PC-9 (cell line): ENCODE measurements around the gene CTNNBL1. TPM values are rescaled to one million over a fixed set of nuclear protein-coding genes. Genes with fewer than 3 reads are reported as not detected.
"Not testable (repeated sequence)": the region's sequence is repeated elsewhere in the genome, so short reads cannot be mapped to it uniquely, and the experiment has no call there.

Source experiments
- BruUV-seq: library from RNA; stranded (reverse); fragments of 400-500 nt; replicated peaks from 2 replicates; lab custom pipeline; 2021; lab: Mats Ljungman, UMichigan
- CTCF ChIA-PET: fragments of 300-600 bp; sonication (Branson Sonifier 250); formaldehyde crosslinking; loops from one replicate; lab custom pipeline; 2022; ENCODE audit warnings: antibody characterized with exemption; lab: Charles Lee
- POLR2A ChIA-PET: fragments of 300-600 bp; sonication (Branson Sonifier 250); formaldehyde crosslinking; loops from one replicate; lab custom pipeline; 2022; ENCODE audit warnings: antibody characterized with exemption; ENCODE audit not compliant: unreplicated experiment; lab: Charles Lee
- DNase-seq, 2 experiments: peaks; one replicate each; pipeline versions ENCODE4 v3.0.0 to v3.0.0-alpha.2; 2015 to 2022; ENCODE audit warnings: mixed read lengths in 1 of 2
- H2AFZ ChIP-seq: fragments of 200-600 bp; sonication (generic); 2 replicates; pipeline ENCODE4 v1.8.1; 2017; ENCODE audit warnings: antibody characterized with exemption
- H3F3A ChIP-seq: fragments of 200-600 bp; sonication (generic); 2 replicates; pipeline ENCODE4 v1.8.1; 2017; ENCODE audit warnings: antibody characterized with exemption, mild to moderate bottlenecking, low read depth; ENCODE audit not compliant: insufficient read depth
- H3K27ac ChIP-seq: fragments of 200-600 bp; sonication (generic); 2 replicates; pipeline ENCODE4 v1.6.1; 2016; ENCODE audit warnings: mixed run types
- H3K27me3 ChIP-seq: fragments of 200-600 bp; sonication (generic); 2 replicates; pipeline ENCODE4 v1.6.1; 2016; ENCODE audit warnings: low read depth, mixed run types; ENCODE audit not compliant: insufficient read depth
- H3K36me3 ChIP-seq: fragments of 200-600 bp; sonication (generic); 2 replicates; pipeline ENCODE4 v1.6.1; 2016; ENCODE audit warnings: low read depth, mixed run types
- H3K4me1 ChIP-seq: fragments of 200-600 bp; sonication (generic); replicated peaks from 2 replicates; pipeline ENCODE4 v1.6.1; 2016; ENCODE audit warnings: mixed run types; ENCODE audit not compliant: insufficient read depth
- H3K4me2 ChIP-seq: fragments of 200-600 bp; sonication (generic); 2 replicates; pipeline ENCODE4 v1.6.1; 2017; ENCODE audit warnings: mixed run types
- H3K4me3 ChIP-seq: fragments of 200-600 bp; sonication (generic); 2 replicates; pipeline ENCODE4 v1.6.1; 2016; ENCODE audit warnings: mixed run types
- H3K79me2 ChIP-seq: fragments of 200-600 bp; sonication (generic); 2 replicates; pipeline ENCODE4 v1.6.1; 2017; ENCODE audit warnings: low read depth, mixed run types
- H3K9me2 ChIP-seq: fragments of 200-600 bp; sonication (generic); 2 replicates; pipeline ENCODE4 v1.8.1; 2017; ENCODE audit warnings: mild to moderate bottlenecking; ENCODE audit not compliant: insufficient read depth
- H3K9me3 ChIP-seq: fragments of 200-600 bp; sonication (generic); 2 replicates; pipeline ENCODE4 v1.8.1; 2016; ENCODE audit warnings: low read depth; ENCODE audit not compliant: insufficient read depth
- H4K20me1 ChIP-seq: fragments of 200-600 bp; sonication (generic); 2 replicates; pipeline ENCODE4 v1.8.1; 2017; ENCODE audit not compliant: insufficient read depth
- EZH2 ChIP-seq: fragments of 200-600 bp; sonication (generic); IDR thresholded peaks from 2 replicates; pipeline ENCODE4 v1.8.0; 2017; ENCODE audit warnings: antibody characterized with exemption, low read depth
- intact Hi-C: fragments of 100-400 bp; cut with micrococcal nuclease; formaldehyde crosslinking; loops from one replicate; pipeline ENCODE4 v1.10.0; 2022; ENCODE audit not compliant: unreplicated experiment
- total RNA-seq: library from RNA; stranded (reverse); gene quantifications from 2 replicates; pipeline ENCODE4 v1.2.3, GENCODE V29; 2021
- TF ChIP-seq, protein P1 (sequence below): fragments of 200-600 bp; sonication (generic); conservative IDR thresholded peaks from 2 replicates; pipeline ENCODE4 v1.6.1; 2017; ENCODE audit warnings: mixed run types, antibody characterized with exemption, mild to moderate bottlenecking, moderate library complexity

CTNNBL1 gene
- total RNA-seq, 1 experiment from 2014 or later = 83.5 TPM

DNA sequence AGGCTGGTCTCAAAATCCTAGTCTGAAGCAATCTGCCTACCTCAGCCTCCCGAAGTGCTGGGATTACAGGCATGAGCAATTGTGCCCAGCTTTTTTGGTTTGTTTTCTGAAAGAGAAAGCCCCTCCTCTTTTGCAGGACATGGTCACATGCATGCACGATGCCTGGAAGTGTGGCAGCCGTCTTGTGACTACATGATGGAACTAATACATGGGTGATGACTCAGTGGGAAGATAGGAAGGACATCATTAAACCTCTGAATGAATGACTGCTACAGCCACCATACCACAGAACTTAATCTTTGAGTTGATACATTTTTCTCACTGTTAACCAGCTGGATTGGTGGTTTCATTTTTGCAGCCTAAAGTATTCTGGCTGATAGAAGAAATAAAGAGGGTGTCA lies 13.4 kb upstream of the CTNNBL1 start:
- H2AFZ ChIP-seq = no peak overlapping the region

DNA sequence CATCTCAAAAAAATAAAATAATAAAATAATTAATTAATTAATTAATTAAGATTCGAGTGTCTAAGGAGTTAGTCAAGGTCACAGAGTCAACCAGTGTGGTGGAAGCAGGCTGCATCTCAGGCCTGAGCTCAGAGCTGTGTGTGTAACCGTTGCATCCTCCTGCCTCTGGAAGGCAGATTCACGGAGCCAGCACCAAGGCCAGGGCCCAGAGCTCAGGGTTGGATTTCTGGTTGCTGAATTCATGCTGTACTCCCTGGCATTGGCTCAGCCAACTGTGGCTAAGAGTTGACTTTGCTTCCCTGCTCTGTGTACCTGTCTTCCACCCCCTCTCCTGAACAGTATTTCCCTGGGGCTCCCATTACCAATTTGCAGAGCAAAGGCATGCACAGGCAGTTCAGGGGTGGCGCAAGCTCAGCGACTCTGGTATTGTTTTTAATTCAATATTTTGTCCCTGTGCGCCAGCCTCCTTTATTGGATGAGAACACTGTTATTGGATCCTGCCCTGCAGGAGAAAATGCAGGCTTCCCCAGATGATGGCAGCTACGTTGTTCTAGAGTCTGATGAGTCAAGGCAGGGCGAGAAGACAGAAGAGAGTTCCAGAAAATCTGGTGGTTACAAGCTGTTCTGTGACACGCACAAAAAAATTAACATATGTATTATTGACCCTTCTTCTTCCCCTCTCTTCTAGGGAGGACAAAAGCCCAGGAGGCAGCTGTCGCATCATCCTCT lies 12.3 kb upstream of the CTNNBL1 start:
- ChIA-PET POLR2A (no interaction called here), CTCF (no interaction called here)
- Histone ChIP-seq H3K9me2 (no peaks in the 10 kb centered on the region), H3K9me3 (peaks cover 1% of the 10 kb centered on the region; the same call in 1 of the 2 replicates), H4K20me1 (no peaks in the 10 kb centered on the region), H3K79me2 (no peaks in the 10 kb centered on the region), H2AFZ (no peak overlapping the region), H3K4me3 (no peak overlapping the region), H3K4me2 (no peak overlapping the region), H3K27me3 (no peaks in the 10 kb centered on the region), H3K27ac (no peak overlapping the region), H3K4me1 (peaks cover 3% of the 10 kb centered on the region), H3F3A (peaks cover 5% of the 10 kb centered on the region), H3K36me3 (no peaks in the 10 kb centered on the region)
- TF ChIP-seq EZH2 = no peak
- TF ChIP-seq, protein P1, sequence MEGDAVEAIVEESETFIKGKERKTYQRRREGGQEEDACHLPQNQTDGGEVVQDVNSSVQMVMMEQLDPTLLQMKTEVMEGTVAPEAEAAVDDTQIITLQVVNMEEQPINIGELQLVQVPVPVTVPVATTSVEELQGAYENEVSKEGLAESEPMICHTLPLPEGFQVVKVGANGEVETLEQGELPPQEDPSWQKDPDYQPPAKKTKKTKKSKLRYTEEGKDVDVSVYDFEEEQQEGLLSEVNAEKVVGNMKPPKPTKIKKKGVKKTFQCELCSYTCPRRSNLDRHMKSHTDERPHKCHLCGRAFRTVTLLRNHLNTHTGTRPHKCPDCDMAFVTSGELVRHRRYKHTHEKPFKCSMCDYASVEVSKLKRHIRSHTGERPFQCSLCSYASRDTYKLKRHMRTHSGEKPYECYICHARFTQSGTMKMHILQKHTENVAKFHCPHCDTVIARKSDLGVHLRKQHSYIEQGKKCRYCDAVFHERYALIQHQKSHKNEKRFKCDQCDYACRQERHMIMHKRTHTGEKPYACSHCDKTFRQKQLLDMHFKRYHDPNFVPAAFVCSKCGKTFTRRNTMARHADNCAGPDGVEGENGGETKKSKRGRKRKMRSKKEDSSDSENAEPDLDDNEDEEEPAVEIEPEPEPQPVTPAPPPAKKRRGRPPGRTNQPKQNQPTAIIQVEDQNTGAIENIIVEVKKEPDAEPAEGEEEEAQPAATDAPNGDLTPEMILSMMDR = no peak
- intact Hi-C loops = no loop called here
- no peak for DNase-seq
- BruUV-seq = no TSS peak

More for the DNA sequence above, 13.4 kb upstream of the CTNNBL1 start:
- Histone ChIP-seq H3K79me2 (no peaks in the 10 kb centered on the region), H3K27me3 (peaks cover 4% of the 10 kb centered on the region; the same call in 1 of the 2 replicates), H3F3A (no peaks in the 10 kb centered on the region), H4K20me1 (no peaks in the 10 kb centered on the region), H3K9me2 (no peaks in the 10 kb centered on the region), H3K9me3 (no peaks in the 10 kb centered on the region), H3K4me2 (no peak overlapping the region), H3K36me3 (no peaks in the 10 kb centered on the region), H3K4me3 (no peak overlapping the region), H3K4me1 (no peaks in the 10 kb centered on the region; the same call in 1 of the 2 replicates), H3K27ac (no peak overlapping the region)
- no peak for TF ChIP-seq EZH2
- TF ChIP-seq, protein P1 = no peak
- ChIA-PET POLR2A (no interaction called here), CTCF (no interaction called here)
- intact Hi-C loops = no loop called here
- DNase-seq = no peak
- BruUV-seq = no TSS peak

DNA sequence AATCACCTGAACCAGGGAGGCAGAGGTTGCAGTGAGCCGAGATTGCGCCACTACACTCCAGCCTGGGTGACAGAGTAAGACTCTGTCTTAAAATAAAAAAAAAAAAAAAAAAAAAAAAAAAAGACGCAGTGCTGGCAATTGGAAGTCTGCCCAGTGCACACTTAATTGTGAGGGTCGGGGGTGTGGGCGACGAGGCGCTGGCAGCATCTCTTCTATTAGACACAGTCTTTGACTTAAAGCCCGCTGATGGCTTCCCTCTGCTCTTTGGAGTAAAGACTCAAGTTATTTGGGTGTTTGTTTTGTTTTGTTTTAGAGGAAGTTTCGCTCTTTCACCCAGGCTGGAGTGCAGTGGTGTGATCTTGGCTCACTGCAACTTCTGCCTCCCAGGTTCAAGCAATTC lies 10.7 kb upstream of the CTNNBL1 start:
- Histone ChIP-seq H3F3A (peaks cover 21% of the 10 kb centered on the region), H3K4me1 (peaks cover 18% of the 10 kb centered on the region)
- POLR2A ChIA-PET, CTCF ChIA-PET, H3K4me3 ChIP-seq, DNase-seq, H4K20me1 ChIP-seq, H3K27me3 ChIP-seq, H3K9me2 ChIP-seq, intact Hi-C loops, H3K4me2 ChIP-seq, H3K36me3 ChIP-seq, H2AFZ ChIP-seq, H3K9me3 ChIP-seq, BruUV-seq, H3K79me2 ChIP-seq, H3K27ac ChIP-seq: not testable (repeated sequence)
